NCI-H526 treated with DMSO at 0.1 percent for 48 hours (cell line): Measurements from ENCODE around the gene STPG3.
"Not testable (repeated sequence)": the region's sequence is repeated elsewhere in the genome, so short reads cannot be mapped to it uniquely, and the experiment has no call there.

ENCODE experiments used
- DNase-seq: peaks from one replicate; lab custom pipeline; 2025; lab: John Stamatoyannopoulos, UW

The STPG3 gene

DNA sequence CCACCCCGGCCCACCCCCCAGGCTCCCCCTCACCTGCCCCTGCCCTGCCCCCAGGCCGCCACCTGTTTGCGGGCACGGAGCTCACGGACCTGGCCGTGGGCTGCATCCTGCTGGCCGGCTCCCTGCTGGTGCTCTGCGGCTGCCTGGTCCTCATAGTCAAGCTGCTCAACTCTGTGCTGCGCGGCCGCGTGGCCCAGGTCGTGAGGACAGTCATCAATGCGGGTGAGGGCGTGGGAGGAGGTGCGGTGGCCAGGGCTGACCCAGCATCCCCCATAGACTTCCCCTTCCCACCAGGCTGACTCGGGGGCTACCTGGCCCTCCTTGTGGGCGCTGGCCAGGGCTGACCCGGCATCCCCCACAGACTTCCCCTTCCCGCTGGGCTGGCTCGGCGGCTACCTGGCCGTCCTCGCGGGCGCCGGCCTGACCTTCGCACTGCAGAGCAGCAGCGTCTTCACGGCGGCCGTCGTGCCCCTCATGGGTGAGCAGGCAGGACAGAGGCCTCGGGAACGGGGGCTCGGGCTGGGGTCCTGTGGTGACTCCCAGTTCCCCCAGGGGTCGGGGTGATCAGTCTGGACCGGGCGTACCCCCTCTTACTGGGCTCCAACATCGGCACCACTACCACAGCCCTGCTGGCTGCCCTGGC is 16.9 kb upstream of the STPG3 start:
- no peak for DNase-seq

DNA sequence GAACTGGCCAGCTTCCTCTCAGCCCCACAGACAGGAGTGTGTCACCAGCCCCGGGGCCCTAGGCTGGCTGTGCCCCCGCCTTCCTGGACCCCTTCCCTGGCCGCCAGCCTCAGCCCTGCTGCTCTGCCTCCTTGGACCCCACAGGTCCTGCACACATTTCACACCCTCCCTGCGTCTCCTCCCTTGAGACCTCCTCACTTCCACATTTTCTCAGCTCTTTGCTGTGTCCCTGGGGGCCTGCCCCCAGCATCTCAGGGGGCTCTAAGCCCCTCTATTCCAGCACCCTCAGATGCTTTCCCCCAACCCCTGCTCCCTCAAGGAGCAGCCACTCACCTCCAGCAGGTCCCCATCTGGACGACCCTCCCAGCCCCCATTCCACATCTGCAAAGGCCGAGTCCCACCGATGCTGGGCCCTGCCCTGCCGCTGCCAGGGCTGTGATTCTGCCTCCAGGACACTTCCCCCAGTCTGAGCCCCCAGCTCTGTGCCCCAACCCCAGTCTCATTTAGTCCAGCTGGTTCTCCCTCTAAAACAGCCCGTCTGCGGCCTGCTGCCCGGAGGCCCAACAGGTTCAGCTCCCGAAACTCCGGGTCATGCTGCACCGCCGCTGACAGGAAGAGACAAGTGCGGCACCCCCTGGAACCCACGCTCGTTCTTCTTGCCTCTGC is 16.2 kb upstream of the STPG3 start:
- no peak for DNase-seq

DNA sequence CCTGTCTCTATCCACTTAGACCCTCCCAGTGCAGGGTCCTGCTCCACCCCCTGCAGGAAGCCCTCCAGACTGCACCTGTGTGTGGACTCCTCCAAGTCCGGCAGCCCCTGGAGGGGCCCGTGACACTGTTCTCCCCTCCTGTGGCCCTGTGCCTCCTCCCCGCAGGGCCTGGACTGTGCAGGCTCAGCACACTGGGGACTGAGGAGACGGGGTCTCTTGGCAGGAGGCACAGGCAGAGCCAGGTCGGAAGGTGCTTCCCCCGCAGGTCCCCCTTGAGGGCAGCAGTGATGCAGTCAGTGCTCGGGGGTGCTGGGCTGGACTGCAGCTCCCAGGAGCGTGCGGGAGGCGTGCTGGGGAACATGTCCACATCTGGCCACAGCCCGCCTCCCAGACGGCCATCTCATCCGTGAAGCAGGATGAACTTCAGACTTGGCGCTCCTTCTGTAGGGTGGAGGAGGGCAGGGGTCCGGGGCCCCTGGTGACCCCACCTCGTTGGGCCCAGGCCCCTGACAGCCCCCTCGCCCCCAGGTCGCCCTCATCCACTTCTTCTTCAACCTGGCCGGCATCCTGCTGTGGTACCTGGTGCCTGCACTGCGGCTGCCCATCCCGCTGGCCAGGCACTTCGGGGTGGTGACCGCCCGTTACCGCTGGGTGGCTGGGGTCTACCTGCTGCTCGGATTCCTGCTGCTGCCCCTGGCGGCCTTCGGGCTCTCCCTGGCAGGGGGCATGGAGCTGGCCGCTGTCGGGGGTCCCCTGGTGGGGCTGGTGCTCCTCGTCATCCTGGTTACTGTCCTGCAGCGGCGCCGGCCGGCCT is 15.5 kb upstream of the STPG3 start:
- no peak for DNase-seq

DNA sequence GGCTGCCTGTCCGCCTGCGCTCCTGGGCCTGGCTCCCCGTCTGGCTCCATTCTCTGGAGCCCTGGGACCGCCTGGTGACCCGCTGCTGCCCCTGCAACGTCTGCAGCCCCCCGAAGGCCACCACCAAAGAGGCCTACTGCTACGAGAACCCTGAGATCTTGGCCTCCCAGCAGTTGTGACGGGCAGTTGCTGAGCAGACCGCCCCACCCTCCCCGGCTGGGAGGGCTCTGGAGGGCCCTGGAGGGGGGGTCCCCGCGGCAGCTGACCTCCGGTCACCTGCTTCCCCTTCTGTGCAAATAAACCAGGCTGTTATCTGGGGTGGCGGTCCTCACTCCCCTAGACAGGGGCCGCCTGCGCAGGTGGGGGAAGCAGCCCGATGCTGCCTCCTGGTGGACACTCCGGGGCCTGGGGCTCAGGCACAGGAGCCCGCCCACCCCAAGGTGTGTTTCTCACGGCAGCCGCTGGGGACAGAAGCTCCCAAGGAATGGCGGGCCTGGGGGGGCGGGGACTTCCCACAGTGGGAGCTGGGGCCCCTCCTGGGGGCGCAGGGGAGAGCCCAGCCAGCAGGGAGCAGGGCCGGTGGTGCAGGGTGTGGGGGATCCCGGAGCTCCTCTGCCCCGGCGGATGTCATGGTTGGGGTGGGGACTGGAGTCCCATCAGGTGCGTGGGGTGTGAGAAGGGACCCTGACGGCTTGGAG is 14.7 kb upstream of the STPG3 start:
- peak; percentile 12 for DNase-seq

DNA sequence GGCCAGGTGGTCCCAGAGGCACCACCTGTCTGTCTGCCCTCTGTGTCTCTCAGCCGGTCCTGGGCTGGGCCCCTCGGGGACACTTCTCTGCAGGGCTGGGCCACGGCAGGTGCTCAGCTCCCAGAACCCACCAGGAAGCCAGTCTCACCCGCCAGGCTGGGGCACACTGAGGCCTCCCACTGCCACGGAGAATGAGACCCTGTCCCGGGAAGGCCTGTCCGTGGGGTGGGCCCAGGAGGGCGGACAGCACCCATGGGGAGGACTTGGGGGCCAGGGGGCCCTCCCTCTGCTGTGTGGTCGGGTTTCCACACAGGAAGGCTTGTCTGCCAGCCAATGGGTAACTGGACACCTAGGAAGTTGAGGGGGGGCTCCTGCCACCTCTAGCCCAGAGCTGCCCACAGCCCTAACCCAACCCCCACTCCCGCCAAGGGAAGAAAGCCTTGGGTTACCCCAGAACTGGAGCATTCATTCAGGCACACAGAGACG is 14.1 kb upstream of the STPG3 start:
- no peak for DNase-seq

DNA sequence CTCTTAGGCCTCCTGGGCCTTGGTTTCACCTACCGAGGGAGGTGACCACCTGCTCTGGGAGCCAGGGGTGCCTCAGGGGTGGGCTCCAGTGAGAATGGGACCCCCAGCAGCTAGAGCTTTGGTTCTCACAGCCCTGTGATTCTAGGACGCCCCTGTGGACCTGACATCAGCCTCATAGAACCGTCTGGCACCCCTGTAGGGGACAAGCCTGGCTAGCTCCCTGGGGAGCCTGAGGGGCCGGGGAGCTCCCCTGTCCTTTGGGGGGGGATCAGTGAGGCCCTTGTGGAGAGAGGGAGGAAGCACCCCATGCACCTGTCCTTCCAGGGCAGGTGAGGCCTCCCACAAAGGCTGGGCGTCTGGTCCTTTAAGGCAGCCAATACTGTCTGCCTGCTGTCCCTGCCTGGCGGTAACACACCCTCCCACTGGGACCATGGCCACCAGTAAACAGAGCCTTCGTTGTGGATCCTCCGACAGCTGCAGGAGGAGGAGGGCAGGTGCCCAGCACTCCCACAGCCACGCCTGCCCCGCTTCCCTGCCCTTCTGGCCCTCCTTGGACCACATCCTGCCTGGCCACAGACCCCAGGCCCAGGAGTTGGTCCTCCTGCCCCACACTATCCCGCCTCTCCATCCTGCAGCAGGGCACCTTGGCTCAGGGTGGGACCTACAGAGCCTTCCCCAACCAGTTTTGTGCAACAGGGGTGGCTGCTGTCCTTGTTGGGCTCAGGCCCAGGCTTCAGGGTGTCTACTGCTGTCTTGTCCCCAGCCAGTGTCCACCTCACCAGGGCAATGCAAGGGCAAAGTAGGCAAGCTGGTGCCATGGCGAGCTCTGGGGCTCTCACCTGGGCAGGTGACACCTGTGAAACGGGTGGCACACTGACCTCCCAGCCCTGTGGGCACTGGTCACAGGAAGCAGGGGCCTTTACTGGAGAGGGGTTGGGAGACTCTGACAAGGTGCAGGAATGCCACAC is 13.0 kb upstream of the STPG3 start:
- peak; percentile 12 for DNase-seq

DNA sequence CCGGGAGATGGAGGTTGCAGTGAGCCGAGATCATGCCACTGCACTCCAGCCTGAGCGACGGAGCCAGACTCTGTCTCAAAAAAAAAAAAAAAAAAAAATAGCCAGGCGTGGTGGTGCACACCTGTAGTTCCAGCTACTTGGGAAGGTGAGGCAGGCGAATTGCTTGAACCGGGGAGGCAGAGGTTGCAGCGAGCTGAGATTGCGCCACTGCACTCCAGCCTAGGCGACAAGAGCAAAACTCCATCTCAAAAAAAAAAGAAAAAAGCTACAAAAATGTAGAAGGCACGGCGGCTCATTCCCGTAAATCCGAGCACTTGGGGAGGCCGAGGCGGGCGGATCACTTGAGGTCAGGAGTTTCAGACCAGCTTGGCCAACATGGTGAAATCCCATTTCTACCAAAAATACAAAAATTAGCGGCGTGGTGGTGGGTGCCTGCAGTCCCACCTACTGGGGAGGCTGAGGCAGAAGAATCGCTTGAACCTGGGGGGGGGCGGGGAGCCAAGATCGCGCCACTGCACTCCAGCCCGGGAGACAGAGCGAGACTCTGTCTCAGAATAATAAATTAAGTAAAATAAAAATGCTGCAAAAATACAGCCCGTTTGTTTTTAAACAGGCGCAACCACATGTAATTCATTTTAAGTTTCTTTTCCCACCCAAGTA is 11.4 kb upstream of the STPG3 start:
- DNase-seq = not testable (repeated sequence)

DNA sequence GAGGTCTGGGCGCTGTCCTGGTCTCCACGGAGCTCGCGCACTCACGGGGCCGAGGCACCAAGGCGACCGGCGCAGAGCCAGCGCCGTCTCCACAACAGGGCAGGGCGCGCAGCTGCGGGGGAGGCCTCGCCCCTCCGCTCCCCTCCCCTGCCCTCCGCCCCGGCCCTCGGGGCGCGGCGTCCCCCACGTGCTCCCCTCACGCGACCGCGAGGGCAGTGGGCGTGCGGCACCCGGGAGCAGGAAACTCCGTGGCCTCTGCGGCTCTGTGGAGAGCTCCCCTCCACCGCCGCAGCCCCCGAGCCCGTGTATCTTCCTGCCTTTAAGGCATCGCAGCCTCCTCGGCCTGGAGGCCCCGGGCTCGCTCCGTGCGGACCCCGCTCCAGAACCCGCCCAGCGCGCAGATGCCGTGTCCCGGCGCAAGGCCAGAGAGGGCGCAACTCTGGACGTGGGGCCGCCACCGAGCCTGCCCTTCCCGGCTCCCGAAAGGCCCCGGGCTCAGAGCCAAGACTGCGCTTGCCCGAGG is 10.7 kb upstream of the STPG3 start:
- DNase-seq = no peak

DNA sequence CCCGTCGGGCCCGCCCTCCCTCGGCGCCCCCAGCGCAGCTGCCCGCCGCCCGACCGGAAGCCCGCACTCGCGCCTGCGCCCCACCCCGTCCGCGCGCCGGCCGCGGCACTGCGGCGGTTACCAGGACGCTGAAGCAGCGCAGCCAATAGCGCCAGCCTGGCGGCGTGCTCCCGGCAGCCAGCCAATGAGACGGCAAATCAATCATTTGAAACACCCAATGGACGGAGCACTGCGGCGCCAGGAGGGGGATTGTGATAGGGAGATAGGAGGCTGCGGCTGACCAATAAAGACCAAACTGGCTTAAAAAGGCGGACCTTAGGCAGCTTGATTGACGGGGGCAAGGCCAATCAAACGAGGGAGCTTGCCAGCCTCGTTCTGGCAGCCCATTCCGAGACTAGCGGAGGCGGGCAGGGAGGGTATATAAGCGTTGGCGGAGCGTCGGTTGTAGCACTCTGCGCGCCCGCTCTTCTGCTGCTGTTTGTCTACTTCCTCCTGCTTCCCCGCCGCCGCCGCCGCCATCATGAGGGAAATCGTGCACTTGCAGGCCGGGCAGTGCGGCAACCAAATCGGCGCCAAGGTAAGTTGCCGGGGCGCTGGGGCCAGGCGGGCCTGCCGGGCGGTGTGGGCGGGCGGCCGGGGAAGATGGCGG is 10.1 kb upstream of the STPG3 start, which contains the start of gene TUBB4B:
Gene TUBB4B (plus strand): TSS at position 447 of the 649 bp plus-strand sequence. CDS start 74 bp downstream, at position 521.
- DNase-seq = peak; percentile 98

DNA sequence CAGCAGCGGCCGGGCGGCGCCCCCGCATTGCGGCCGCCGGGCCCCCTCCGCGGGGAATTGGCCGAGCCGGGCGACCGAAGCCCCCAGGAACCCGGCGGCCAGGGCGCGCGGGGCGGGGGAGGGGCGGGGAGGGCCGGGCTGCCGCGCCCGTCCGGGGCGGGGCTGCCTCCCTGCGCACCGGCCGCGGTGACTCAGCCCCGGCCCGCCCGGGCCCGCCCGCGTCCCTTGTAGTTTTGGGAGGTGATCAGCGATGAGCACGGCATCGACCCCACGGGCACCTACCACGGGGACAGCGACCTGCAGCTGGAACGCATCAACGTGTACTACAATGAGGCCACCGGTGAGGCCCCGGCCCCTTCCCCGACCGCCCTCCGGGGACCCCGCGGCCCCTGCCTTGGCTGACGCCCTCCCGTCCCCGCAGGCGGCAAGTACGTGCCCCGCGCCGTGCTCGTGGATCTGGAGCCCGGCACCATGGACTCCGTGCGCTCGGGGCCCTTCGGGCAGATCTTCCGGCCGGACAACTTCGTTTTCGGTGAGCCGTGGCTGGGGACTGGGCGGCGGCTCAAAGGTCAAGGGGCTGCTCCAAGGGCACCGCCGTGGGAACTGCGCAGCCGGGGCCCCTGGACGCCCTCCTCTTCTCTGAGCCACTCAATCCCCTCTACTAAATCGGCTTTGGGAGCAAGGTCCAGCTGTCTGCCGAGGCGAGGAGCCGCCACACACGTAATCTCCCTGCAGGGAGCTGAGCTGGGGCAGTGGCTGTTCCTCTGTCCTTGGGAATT is 9.4 kb upstream of the STPG3 start:
- DNase-seq = no peak

DNA sequence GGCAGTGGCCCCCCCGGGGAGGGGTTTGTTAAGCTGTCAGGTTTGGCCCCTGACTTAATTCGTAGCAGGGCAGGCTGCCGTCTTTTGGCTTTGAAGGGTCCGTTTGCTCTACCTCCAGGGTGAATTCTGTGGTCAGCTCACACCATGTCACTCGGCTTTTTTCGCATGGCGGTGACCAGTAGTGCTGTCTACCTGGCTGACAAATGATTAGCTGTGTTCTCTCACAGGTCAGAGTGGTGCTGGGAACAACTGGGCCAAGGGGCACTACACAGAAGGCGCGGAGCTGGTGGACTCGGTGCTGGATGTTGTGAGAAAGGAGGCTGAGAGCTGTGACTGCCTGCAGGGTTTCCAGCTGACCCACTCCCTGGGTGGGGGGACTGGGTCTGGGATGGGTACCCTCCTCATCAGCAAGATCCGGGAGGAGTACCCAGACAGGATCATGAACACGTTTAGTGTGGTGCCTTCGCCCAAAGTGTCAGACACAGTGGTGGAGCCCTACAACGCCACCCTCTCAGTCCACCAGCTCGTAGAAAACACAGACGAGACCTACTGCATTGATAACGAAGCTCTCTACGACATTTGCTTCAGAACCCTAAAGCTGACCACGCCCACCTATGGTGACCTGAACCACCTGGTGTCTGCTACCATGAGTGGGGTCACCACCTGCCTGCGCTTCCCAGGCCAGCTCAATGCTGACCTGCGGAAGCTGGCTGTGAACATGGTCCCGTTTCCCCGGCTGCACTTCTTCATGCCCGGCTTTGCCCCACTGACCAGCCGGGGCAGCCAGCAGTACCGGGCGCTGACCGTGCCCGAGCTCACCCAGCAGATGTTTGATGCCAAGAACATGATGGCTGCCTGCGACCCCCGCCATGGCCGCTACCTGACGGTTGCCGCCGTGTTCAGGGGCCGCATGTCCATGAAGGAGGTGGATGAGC is 8.6 kb upstream of the STPG3 start:
- no peak for DNase-seq

DNA sequence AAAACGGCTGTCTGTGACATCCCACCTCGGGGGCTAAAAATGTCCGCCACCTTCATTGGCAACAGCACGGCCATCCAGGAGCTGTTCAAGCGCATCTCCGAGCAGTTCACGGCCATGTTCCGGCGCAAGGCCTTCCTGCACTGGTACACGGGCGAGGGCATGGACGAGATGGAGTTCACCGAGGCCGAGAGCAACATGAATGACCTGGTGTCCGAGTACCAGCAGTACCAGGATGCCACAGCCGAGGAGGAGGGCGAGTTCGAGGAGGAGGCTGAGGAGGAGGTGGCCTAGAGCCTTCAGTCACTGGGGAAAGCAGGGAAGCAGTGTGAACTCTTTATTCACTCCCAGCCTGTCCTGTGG is 7.8 kb upstream of the STPG3 start:
- not testable (repeated sequence) for DNase-seq

DNA sequence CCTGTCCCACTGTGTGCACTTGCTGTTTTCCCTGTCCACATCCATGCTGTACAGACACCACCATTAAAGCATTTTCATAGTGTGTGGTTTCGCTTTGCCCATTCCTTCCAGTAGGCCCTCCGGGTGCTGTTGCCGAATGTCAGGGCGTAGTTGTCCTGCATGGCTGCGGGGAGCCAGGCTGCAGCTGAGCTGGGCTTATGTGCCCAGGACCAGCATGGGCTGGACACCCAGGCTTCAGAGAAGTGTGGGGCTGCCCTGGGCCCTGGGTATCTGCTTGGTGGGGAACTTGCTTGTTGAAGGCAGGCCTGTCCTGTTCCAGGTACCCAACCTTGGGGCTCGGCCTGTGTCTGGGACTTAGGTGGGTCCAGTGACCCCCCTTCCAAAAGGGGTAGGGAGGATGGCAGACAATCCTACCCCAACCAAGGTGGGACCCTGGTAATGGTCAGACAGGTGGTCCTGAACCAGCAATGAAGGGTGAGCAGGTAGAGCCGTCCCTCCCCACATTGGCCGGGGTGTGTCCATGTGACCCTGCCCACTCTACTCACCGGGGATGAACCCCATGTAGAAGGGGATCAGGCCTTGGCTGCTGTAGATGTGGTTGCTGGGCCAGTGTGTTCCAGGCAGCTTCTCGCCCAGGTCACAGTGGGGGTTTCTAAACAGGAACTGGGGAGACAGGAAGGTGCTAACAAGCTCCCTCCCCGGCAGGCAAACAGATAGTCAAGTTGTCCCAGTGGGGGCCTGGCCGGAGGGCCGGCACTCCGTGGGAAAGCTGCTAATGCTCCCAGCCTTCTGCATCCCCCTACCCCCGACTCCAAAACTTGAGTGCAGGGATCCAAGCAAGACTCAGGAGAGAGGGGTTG is 7.2 kb upstream of the STPG3 start:
- DNase-seq = no peak

DNA sequence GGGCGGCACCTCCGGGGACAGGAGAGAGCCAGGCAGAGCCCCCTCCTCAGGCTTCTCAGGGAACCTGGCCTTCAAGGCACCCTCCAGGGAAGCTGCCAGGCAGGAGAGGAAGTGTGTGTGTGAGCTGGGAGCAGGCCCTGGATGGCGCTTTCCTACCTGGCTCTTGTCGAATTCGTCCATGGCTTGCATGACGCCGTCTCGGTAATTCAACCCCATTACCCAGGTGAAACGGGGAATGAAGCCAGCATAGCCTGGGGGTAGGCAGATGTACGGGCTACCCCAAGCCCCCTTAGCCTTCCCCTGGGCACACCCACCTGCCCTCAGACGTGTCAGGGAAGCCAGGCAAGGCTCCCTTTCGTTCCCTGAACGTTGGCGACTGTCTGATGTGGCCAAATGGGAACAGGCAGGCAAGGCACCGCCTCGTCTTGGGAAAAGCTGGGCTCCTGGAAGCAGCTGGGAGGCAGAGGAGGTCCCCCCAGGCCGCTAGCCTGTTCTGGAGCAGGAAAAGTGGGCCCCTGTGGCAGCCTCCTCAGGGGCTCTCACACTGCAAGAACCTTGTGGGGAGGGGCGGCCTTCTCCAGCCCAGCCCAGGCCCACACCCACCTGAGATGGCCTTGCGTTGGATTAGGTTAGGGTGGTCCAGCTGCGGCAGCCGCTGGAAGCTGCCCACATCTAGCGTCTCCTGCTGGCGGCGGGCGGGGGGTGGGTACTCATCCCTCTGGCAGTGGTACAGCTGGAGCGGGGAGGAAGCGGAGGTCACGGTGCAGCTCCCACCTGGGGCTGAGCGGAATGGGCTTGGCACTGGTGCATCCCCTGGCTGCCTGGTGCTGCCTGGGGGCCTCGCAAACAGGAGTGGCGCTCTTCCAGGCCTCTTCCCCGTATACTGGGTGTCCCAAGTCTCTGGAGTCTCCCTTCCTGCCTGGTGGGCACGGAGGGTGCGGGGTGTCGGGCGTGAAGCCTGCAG is 6.3 kb upstream of the STPG3 start:
- no peak for DNase-seq
